HG02885 (cell line): ENCODE measurements around the gene PPAN.

Source experiments
- ATAC-seq: cut with Tn5 transposase; IDR thresholded peaks from one replicate; pipeline ENCODE4 v1.9.1; 2021; ENCODE audit warnings: mild to moderate bottlenecking; ENCODE audit not compliant: unreplicated experiment, poor library complexity

PPAN gene

DNA sequence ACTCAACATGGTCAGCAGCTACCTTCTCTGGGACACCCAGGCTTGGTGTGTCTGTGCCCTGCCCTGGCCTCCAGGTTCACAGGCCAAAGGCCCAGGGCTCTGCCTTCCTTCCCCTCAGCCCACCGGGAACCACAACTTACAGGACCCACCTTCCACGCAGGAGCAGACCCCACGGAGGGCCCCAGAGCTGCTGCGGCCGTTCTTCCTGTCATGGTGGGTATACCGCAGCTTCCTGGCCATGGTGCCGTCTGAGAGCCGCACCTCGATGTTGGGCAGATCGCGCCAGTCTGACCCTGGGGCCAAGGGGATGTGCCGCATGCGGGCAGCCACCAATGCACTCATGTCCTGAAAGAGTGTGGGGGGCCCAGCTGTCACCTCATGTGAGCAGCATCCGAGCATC is 30.8 kb downstream of the PPAN start:
- no peak for ATAC-seq

DNA sequence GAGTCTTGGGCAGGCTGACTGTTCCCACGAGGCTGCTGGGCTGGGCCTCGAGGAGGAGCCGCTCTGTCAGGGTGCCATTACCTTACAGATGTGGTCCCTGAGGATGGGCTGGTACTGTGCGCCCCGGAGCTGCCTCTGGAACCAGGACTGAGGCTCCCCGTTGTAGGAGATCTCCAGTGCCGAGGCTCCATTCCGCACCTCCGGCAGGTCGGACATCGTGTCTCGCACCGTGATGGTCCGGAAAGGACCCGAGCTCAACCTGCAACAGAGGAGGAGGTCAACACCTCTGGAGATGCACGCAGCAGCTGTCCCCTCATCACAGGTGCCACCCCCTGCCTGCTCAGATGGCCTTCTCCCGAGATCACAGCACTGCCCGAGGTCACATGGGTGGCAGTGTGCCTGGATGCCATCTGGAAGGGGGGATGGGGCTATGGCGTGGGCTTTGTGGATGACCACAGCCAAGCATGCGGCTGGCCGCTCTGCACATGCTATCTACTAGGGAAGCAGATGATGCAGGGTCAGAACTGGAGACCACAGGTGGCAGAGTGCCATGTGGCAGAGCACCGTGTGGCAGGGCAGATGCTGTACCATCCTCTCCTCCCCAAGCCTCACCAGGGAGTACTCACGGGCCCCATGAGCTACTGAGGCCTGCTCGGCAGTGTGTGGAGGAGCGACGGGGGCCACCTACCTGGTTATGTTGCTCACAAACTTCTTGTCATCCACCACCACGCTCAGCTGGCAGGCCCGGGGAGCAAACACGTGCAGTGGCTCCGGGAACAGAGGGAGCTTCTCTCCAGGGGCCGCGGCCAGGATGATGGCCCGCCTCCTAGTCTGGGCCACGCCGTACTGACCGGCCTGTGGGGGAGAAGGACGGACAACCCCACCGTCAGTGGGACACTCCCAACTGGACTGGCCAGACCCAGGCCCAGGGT is 31.9 kb downstream of the PPAN start:
- no peak for ATAC-seq

DNA sequence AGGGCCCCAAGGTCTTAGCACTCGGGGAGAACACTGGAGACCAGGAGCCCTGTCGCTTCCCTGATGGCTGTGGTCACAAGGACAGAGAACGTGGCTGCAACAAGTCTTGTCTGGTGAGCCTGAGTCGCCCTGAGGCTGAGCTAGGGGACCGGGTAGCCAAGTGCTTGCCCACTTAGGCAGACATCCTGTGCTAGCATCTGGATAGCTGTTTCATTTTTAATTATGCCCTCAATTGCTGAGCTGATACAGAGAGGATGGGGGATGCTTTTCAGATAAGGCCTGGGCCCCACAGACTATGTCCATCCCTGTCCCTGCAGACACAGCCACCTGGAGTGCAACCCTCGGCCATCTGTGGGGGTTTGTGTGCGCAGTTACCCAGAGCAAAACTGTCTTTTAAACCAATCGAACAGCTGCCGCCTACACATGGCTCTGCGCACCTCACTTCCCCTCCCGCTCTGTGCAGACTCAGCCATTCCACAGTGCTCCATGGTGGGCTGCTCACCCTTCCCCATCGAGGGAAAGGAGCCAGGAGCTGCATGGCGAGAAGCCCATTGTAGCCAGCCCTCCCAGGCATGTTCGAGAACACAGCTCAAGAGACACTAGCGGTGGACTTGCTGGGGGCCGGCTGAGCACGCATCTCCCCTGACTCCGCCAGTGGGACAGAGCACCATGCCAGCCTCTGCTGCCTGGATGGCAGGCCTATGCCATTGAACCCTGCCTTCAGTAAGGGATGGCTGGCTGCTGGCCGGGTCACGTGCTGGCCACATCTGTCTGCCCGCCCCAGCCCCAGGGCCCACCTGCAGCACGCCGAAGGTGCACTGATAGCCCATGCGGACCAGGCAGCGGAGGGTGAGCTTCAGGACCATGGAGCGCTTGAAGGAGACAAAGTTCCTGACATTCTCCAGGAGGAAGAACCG is 33.0 kb downstream of the PPAN start:
- no peak for ATAC-seq

DNA sequence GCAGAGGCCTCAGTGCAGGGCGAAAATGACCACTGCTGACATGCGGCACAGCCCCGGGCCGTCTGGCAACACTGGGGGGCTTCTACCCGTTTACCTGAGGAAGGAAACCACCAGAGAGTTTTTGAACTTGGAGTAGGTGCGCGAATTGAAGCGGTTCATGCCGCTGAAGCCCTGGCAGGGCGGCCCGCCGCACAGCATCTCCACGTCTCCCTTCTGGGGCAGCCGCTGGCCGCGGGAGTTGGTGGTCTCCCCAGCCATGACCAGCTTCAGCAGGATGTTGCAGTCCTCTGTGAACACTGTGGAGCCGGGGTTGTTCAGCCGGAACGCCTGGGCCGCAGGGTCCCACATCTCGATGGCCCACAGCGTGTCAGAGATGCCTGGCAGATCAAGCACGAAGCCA is 33.8 kb downstream of the PPAN start:
- no peak for ATAC-seq

DNA sequence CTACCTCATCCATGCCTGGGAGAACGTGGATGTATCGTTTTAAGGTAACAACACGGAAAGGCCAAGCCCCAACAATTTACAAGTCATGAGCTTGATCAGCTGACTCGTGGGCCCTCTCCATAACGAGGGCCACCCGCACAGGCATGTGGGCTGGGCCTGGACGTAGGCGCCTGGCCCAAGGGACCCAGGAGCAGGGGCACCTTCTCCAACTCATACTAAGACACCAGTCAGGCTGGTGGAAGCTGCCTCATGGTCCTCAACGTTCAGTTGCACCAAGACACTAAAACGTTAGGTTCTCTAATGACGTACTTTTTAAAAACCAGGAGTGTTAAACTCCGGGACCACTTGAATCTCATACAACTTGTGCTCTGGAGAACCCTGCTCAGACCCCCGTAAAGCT is 35.3 kb downstream of the PPAN start:
- ATAC-seq, result no peak

DNA sequence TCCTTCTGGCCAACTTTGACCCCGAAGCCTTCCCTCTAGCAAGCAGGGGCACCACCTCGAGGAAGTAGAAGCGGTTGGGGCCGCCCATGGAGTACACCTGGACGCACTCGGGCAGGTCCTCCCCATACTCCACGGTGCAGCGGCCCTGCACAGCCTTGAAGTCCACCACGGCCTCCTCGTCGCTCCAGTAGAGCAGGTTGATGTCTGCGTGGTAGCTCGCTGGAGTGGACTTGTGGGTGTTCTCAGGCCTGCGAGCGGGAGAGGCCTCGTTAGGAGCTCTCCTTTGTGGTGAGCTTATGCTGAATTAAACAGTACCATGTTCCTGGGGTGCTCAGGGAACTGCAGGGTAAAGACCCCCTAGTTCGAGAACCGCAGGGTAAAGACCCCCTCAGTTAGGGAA is 35.8 kb downstream of the PPAN start:
- no peak for ATAC-seq

DNA sequence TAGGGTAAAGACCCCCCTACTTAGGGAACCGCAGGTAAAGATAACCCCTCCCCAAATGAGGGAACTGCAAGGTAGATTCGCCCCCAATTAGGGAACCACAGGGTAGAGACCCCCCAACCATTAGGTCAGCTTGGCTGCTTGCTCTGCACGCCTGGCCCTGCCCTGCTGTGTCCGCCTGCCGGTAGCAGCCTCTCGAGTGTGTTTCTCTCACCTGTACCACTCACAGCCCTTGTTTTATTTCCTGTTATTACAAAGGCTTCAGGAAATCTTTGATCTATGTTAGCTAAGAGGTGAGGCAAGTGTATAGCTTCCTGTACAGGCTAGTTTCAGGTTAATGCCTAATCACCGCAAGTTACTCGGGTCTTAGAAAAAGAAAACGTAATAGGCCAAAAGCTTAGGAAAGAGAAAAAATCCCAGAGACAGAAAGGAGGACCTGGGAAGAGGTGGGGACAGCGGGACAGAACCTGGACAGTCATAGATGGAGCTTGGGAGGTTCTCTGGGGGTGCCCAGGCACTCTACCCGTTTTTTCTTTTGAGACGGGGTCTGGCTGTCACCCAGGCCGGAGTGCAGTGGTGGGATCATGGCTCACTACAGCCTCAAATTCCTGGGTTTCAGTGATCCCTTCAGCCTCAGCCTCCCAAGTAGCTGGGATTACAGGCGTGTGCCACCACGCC is 36.7 kb downstream of the PPAN start:
- ATAC-seq, result no peak

DNA sequence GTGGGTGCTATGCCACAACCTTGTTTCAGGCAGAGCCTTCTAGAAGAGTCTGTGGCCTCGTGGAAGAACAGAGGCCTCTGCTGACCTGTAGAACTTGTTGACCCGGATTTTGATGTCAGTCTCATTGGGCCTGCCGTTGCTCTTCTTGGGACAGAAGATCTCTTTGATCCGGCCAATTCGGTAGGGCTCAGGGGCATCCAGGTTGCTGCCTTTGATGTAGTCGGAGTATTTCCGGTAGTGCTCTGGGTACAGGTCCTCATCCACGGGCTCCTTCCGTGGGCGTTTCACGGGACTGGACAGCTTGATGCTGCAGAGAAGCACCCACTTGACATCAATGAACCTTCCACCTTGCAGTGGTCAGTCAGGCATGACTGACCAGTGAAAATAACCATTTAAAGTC is 37.5 kb downstream of the PPAN start:
- no peak for ATAC-seq

DNA sequence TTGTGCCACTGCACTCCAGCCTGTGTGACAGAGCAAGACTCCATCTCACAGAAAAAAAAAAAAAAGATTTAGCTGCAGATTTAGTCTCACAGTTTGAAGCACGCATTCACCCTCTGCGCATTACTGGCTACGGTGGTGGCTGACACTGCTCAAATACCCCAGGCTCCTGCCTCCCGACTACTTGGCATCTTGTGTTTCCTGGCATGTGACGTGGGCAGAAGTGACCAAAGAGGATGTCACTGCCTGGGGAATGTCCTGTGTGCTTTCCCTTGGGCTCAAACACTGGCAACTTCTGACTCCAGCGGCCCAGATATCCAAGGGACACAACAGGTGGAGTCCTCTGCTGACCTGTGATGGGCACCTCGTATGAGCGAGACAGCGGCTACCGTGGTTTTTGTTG is 38.2 kb downstream of the PPAN start:
- no peak for ATAC-seq

DNA sequence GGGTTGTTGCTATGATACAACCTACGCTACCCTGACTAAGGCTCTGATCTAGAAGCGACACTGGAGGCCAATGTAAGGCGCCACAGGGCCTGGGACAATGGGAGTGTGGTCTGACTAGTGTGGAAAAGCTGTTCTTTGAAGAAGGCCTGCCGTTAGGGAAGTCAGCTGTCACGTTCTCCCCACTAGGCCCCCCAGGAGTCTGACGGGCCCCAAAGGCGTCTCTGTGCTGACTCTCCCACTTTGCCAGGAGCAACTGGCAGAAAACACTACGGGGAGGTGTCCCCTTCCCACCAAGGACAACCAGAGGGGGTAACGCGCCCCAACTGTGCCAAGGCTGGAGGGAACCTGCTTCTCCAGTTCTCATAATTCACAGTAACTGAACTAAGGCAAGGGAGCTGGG is 38.9 kb downstream of the PPAN start:
- ATAC-seq, result no peak

DNA sequence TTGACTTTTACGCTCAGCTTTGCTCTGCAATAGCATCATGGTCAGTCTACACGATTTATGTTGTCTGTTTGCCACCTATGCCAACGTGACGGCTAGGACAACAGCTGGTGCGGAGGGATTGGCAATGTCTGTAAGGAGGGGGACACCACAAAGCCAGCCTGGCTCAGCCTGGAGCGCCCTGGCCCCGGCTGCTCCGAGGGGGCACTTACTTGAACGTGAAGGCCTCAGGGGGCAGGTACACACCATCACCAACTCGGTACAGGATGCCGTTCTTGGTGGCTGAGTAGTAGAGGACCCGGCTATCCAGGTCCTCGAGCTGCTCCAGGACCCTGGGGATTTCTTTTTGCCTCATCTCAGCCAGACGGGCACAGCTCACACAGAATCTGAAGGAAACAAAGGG is 40.0 kb downstream of the PPAN start:
- ATAC-seq, result no peak

DNA sequence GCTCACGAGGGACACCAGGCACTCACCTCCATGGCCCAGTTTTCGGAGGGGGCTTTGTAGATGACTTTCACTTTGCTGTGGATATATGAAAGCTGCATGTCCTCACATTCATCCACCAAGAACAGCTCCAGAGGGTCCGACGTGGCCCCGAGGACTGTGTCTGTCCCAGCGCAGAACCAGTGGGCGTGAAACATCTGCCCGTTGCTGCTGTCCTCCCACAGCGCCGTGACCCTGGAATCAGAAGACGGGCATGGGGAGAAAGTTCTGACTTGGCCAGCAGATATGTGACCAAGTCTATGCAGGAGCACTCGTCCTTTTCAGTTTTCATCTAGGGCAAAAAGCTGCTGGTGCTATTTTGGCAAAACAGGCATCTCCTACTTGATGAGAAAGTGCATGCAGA is 43.3 kb downstream of the PPAN start:
- no peak for ATAC-seq

DNA sequence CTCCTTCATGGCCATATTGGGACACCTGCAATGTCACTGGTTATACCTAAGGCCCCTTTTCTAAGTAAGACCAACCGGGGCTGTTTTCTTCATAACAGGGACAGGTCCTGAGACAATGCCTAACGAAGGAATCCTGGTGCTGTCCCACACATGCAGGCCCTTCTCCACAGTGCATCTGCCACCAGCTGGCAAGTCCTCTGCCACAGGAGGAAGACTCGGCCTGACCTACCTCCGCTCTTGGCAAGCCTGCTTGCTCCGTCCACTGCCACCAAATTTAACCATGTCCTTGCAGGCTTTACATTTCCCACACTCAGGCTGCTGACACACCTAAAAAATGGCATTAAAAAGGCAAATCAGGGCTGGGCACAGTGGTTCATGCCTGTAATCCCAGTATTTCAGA is 45.4 kb downstream of the PPAN start:
- ATAC-seq, result no peak

DNA sequence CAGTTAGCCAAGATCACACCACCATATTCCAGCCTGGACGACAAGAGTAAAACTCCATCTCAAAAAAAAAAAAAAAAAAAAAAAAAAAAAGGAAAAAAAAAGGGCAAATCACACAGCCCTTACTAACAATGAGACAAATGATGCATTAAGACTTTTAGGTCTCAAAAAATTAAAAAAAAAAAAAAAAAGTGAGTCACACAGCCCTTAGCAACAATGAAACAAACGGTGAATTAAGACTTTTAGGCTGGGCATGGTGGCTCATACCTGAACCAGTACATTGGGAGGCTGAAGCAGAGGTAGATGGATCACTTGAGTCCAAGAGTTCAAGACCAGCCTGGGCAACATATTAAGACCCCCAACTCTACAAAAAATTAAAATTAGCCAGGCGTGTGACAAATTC is 45.9 kb downstream of the PPAN start:
- no peak for ATAC-seq

DNA sequence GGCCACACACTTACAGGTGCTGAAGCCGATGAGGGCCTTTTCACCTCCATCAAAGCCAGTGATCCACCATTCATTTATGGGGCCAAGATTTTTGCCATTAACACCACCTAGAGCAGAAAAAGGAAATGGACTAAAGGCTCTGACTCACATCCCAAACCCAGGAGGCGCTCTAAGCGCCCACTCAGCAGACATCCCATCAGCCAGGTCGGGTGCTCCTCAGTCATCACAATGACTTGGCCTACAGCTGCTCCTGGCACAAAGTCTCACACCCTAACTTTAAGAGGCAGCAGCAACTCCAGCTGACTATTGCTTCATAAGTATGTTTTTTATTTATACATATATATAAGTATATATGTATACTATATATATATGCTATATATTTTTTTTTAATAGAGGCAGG is 49.7 kb downstream of the PPAN start:
- no peak for ATAC-seq

DNA sequence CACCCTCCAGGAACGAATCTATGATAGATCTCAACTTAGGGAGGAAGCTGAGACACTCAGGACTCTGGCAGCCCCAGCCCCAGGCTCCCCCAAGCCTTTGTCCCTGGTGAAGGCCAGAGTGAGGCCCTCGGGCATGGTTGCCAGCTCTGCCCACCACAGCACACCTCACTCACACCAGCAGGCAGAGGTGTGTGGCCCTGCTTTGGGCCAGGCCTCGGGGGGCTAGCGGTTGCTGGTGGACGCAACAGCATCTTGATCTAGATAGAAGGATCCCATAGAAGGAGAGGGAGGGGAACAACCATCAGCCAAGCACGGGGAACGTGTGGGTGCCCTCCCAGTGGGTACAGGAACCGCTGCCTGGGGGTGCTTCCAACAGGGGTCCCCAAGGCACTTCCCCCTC is 51.9 kb downstream of the PPAN start:
- no peak for ATAC-seq

DNA sequence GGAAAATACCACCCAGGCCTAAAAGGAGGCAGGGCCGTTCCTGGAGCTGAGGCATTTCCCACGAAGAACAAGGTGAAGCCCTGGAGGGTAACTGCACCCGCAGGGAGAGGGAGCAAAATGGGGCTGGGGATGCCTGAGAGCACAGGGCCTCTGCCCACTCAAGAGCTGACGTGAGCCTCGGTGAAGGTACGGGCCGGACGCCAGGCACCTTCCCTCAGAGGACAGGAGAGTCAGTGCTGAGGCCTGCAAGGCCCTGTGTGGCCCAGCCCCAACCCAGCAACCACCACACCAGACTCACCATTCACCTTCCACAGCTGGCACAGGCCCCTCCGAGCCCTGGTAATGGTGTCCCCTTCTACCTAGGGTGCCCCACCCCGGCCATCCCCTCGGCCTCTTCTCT is 52.3 kb downstream of the PPAN start:
- no peak for ATAC-seq

DNA sequence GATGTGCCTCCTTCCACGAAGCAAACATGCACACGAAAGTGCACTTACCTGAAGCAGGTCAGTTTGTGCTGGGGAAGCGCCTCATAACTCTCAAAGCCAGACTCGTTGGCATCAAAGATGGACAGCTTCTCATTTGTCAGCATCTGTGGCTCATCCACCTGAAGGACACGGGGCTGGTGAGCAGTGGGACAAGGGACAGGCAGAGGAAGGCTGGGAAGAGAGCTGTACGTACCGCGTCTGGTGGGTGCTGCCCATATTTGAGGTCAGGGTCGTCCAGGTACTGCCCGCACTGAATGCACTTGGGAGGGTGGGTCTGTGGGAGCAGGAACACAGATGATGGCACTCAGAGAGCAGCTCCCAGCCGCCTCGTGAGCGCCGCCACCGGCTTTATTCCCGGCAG is 53.4 kb downstream of the PPAN start:
- no peak for ATAC-seq
